Liver (tissue), 9 donors: ENCODE measurements around the gene PKDREJ. TPM values are rescaled to one million over a fixed set of nuclear protein-coding genes. Genes with fewer than 3 reads are reported as not detected.

ENCODE experiments used
- DNase-seq: peaks from one replicate; pipeline ENCODE4 v3.0.0-alpha.2; 2017; ENCODE audit warnings: low spot score
- H3K27ac ChIP-seq, 2 donors: one replicate each; pipeline ENCODE4 v1.7.0; 2013; ENCODE audit warnings: inconsistent platforms in 2 of 2, low read length in 2 of 2, control low read depth in 1 of 2, low read depth in 1 of 2, mild to moderate bottlenecking in 1 of 2
- H3K27me3 ChIP-seq, 4 donors: one replicate each; pipeline versions ENCODE4 v1.6.1 to v1.7.0; 2013; ENCODE audit warnings: low read length in 3 of 4, inconsistent platforms in 1 of 4, mild to moderate bottlenecking in 1 of 4, moderate library complexity in 1 of 4; ENCODE audit not compliant: control insufficient read depth in 4 of 4, insufficient read depth in 4 of 4
- H3K36me3 ChIP-seq, 4 donors: one replicate each; pipeline versions ENCODE4 v1.6.1 to v1.7.0; 2013; ENCODE audit warnings: low read length in 3 of 4, mild to moderate bottlenecking in 3 of 4, low read depth in 1 of 4, moderate library complexity in 1 of 4; ENCODE audit not compliant: control insufficient read depth in 4 of 4, insufficient read depth in 3 of 4
- H3K4me1 ChIP-seq, 4 donors: one replicate each; pipeline versions ENCODE4 v1.6.1 to v1.7.0; 2013; ENCODE audit warnings: low read length in 3 of 4, mild to moderate bottlenecking in 3 of 4, moderate library complexity in 1 of 4; ENCODE audit not compliant: control insufficient read depth in 4 of 4, insufficient read depth in 4 of 4
- H3K4me3 ChIP-seq, 3 donors: one replicate each; pipeline versions ENCODE4 v1.6.1 to v1.7.0; 2013; ENCODE audit warnings: low read length in 3 of 3, control low read depth in 1 of 3, low read depth in 1 of 3, mild to moderate bottlenecking in 1 of 3
- H3K9ac ChIP-seq, 2 donors: one replicate each; pipeline ENCODE4 v1.7.0; 2013; ENCODE audit warnings: low read length in 2 of 2, mild to moderate bottlenecking in 2 of 2, moderate library complexity in 2 of 2, control low read depth in 1 of 2, low read depth in 1 of 2
- H3K9me3 ChIP-seq, 4 donors: one replicate each; pipeline versions ENCODE4 v1.6.1 to v1.7.0; 2013; ENCODE audit warnings: low read length in 3 of 4; ENCODE audit not compliant: control insufficient read depth in 4 of 4
- EGR1 ChIP-seq, 2 donors: IDR thresholded peaks; 2 replicates each; pipeline ENCODE4 v1.6.1; 2016 to 2018; ENCODE audit warnings: antibody characterized with exemption in 2 of 2, low read depth in 2 of 2
- FOXA1 ChIP-seq: IDR thresholded peaks from 2 replicates; pipeline ENCODE4 v1.6.1; 2016; ENCODE audit warnings: antibody characterized with exemption
- FOXA2 ChIP-seq: IDR thresholded peaks from 2 replicates; pipeline ENCODE4 v1.6.1; 2016; ENCODE audit warnings: antibody characterized with exemption
- GABPA ChIP-seq, 2 donors: IDR thresholded peaks in 1 of 2; conservative IDR thresholded peaks in 1 of 2; 2 replicates each; pipeline ENCODE4 v1.6.1; 2016; ENCODE audit warnings: antibody characterized with exemption in 2 of 2, mild to moderate bottlenecking in 1 of 2, moderate library complexity in 1 of 2
- HNF4G ChIP-seq: IDR thresholded peaks from 2 replicates; pipeline ENCODE4 v1.6.1; 2016; ENCODE audit warnings: antibody characterized with exemption
- NR2F2 ChIP-seq: IDR thresholded peaks from 2 replicates; pipeline ENCODE4 v1.6.1; 2016; ENCODE audit warnings: antibody characterized with exemption
- RXRA ChIP-seq, 2 donors: IDR thresholded peaks; 2 replicates each; pipeline ENCODE4 v1.6.1; 2017 to 2018; ENCODE audit warnings: antibody characterized with exemption in 2 of 2, mild to moderate bottlenecking in 1 of 2
- SP1 ChIP-seq: IDR thresholded peaks from 2 replicates; pipeline ENCODE4 v1.6.1; 2018; ENCODE audit warnings: antibody characterized with exemption, mild to moderate bottlenecking
- YY1 ChIP-seq: IDR thresholded peaks from 2 replicates; pipeline ENCODE4 v1.6.1; 2016; ENCODE audit warnings: antibody characterized with exemption, mild to moderate bottlenecking
- WGBS: extraction: QIAGEN DNeasy Blood & Tissue Kit; methylation state at CpG from one replicate; pipeline ENCODE4 v1.1.7; 2013; 5-methylcytosine and 5-hydroxymethylcytosine counted together
- polyA plus RNA-seq, 2 donors: library from polyadenylated mRNA; stranded (reverse) in 1 of 2; unstranded in 1 of 2; fragments of 200-250 nt in 1 of 2; fragments of >200 nt in 1 of 2; fragmentation: Nextera tagmentation in 1 of 2; extraction: Ambion mirVana in 1 of 2; gene quantifications; one replicate each; pipeline versions ENCODE4 v1.2.1 to v1.2.3, GENCODE V29; 2013 to 2015
- total RNA-seq, 2 donors: library from RNA; depleted of rRNA; stranded (reverse); fragments of >200 nt; gene quantifications; one replicate each; pipeline ENCODE4 v1.2.3, GENCODE V29; 2014
- TF ChIP-seq, protein P1 (sequence below): IDR thresholded peaks from 2 replicates; pipeline ENCODE4 v1.6.1; 2016; ENCODE audit warnings: antibody characterized with exemption, mild to moderate bottlenecking
- TF ChIP-seq, protein P2 (sequence below): IDR thresholded peaks from 2 replicates; pipeline ENCODE4 v1.6.1; 2016; ENCODE audit warnings: antibody characterized with exemption
- TF ChIP-seq, protein P3 (sequence below): IDR thresholded peaks from 2 replicates; pipeline ENCODE4 v1.6.1; 2016; ENCODE audit warnings: antibody characterized with exemption
- TF ChIP-seq, protein P4 (sequence below): fragments of 150-350 bp; IDR thresholded peaks from 2 replicates; pipeline ENCODE4 v1.5.1; 2017; ENCODE audit warnings: improper control_type of control experiment, low read depth, low read length; ENCODE audit not compliant: missing input control
- donor health status: healthy.
- donor health status: healthy.
- donor health status: healthy.
- donor health status: healthy.
- donor health status: healthy.

The PKDREJ gene
- total and polyA plus RNA-seq, 4 donors = under 0.01 to 0.05 (median 0.02) TPM

DNA sequence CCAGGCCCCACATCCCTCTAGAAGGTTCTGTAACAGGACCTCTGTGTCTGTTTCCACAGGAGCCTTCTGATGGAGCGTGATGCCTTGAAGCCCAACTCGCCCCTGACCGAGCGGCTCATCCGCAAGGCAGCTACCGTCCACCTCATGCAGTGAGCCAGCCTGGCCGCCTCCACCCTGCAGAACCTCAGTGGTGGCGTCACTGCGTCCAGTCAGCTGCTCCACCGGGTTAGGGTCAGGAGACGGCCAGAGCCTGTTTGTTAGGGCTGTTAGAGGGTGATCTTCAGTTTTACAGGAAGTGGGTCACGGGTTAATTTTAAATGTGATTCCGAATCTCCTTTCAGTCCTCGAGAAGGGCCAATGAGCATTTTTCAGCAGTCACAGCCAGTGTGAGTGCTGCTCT lies 29.6 kb upstream of the PKDREJ start:
- H3K27me3 ChIP-seq = no peaks in the 10 kb centered on the region
- WGBS = 88% methylated on average over 14 of the region's 14 CpGs
- peaks cover 19 to 55% (median 39%) of the 10 kb centered on the region in 4 donors for H3K36me3 ChIP-seq
- no peaks in the 10 kb centered on the region for H3K9me3 ChIP-seq
- H3K9ac ChIP-seq = no peak overlapping the region
- H3K27ac ChIP-seq = peak overlapping the region in 1 of 2 donors; percentile 26
- no peak overlapping the region for H3K4me3 ChIP-seq
- DNase-seq = no peak
- TF ChIP-seq NR2F2 = no peak
- TF ChIP-seq YY1 = no peak
- TF ChIP-seq EGR1 (IDR thresholded peaks at IDR 0.05; ENCODE audit: low read depth in 2 of 2) = no peak
- peaks cover 7 to 31% (median 18%) of the 10 kb centered on the region in 4 donors for H3K4me1 ChIP-seq

DNA sequence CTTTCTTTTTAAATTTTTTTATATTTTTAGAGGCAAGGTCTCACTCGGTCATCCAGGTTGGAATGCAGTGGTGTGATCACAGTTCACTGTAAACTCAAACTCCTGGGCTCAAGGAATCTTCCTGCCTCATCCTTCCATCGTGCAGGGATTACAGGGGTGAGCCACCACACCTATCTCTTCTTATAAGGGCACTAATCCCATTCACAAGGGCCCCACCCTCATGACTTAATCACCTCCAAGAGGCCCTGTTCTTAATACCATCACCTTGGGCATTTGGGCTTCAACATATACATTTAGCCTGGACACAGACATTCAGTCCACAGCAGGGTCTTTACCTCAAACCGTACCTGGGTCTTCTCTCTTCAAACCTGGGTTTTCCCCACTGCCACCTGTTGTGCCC lies 29.0 kb upstream of the PKDREJ start:
- Histone ChIP-seq H3K27me3 (no peaks in the 10 kb centered on the region), H3K9me3 (no peaks in the 10 kb centered on the region), H3K36me3 (peaks cover 23 to 60% (median 44%) of the 10 kb centered on the region in 4 donors), H3K4me1 (peaks cover 6 to 26% (median 14%) of the 10 kb centered on the region in 4 donors), H3K27ac (no peak overlapping the region), H3K9ac (no peak overlapping the region), H3K4me3 (no peak overlapping the region)
- WGBS = 98% methylated on average over 3 of the region's 3 CpGs
- no peak for DNase-seq
- TF ChIP-seq, protein P1, sequence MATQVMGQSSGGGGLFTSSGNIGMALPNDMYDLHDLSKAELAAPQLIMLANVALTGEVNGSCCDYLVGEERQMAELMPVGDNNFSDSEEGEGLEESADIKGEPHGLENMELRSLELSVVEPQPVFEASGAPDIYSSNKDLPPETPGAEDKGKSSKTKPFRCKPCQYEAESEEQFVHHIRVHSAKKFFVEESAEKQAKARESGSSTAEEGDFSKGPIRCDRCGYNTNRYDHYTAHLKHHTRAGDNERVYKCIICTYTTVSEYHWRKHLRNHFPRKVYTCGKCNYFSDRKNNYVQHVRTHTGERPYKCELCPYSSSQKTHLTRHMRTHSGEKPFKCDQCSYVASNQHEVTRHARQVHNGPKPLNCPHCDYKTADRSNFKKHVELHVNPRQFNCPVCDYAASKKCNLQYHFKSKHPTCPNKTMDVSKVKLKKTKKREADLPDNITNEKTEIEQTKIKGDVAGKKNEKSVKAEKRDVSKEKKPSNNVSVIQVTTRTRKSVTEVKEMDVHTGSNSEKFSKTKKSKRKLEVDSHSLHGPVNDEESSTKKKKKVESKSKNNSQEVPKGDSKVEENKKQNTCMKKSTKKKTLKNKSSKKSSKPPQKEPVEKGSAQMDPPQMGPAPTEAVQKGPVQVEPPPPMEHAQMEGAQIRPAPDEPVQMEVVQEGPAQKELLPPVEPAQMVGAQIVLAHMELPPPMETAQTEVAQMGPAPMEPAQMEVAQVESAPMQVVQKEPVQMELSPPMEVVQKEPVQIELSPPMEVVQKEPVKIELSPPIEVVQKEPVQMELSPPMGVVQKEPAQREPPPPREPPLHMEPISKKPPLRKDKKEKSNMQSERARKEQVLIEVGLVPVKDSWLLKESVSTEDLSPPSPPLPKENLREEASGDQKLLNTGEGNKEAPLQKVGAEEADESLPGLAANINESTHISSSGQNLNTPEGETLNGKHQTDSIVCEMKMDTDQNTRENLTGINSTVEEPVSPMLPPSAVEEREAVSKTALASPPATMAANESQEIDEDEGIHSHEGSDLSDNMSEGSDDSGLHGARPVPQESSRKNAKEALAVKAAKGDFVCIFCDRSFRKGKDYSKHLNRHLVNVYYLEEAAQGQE = no peak
- TF ChIP-seq, protein P2, sequence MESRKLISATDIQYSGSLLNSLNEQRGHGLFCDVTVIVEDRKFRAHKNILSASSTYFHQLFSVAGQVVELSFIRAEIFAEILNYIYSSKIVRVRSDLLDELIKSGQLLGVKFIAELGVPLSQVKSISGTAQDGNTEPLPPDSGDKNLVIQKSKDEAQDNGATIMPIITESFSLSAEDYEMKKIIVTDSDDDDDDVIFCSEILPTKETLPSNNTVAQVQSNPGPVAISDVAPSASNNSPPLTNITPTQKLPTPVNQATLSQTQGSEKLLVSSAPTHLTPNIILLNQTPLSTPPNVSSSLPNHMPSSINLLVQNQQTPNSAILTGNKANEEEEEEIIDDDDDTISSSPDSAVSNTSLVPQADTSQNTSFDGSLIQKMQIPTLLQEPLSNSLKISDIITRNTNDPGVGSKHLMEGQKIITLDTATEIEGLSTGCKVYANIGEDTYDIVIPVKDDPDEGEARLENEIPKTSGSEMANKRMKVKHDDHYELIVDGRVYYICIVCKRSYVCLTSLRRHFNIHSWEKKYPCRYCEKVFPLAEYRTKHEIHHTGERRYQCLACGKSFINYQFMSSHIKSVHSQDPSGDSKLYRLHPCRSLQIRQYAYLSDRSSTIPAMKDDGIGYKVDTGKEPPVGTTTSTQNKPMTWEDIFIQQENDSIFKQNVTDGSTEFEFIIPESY = no peak
- TF ChIP-seq, protein P3, sequence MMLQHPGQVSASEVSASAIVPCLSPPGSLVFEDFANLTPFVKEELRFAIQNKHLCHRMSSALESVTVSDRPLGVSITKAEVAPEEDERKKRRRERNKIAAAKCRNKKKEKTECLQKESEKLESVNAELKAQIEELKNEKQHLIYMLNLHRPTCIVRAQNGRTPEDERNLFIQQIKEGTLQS = no peak
- TF ChIP-seq FOXA2 (no peak), EGR1 (IDR thresholded peaks at IDR 0.05; ENCODE audit: low read depth in 2 of 2) (no peak), RXRA (IDR thresholded peaks at IDR 0.05) (no peak), FOXA1 (no peak), GABPA (IDR thresholded peaks at IDR 0.05 in 1 of 2, conservative IDR thresholded peaks at IDR 0.05 in 1 of 2) (no peak), SP1 (no peak), NR2F2 (no peak), HNF4G (no peak)
- TF ChIP-seq, protein P4, sequence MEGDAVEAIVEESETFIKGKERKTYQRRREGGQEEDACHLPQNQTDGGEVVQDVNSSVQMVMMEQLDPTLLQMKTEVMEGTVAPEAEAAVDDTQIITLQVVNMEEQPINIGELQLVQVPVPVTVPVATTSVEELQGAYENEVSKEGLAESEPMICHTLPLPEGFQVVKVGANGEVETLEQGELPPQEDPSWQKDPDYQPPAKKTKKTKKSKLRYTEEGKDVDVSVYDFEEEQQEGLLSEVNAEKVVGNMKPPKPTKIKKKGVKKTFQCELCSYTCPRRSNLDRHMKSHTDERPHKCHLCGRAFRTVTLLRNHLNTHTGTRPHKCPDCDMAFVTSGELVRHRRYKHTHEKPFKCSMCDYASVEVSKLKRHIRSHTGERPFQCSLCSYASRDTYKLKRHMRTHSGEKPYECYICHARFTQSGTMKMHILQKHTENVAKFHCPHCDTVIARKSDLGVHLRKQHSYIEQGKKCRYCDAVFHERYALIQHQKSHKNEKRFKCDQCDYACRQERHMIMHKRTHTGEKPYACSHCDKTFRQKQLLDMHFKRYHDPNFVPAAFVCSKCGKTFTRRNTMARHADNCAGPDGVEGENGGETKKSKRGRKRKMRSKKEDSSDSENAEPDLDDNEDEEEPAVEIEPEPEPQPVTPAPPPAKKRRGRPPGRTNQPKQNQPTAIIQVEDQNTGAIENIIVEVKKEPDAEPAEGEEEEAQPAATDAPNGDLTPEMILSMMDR = no peak
